HG02678 (cell line): Measurements from ENCODE around the gene MSRB3.

Source experiments
- ATAC-seq: cut with Tn5 transposase; IDR thresholded peaks from one replicate; pipeline ENCODE4 v1.9.1; 2021; ENCODE audit warnings: mild to moderate bottlenecking, moderate library complexity; ENCODE audit not compliant: unreplicated experiment

The MSRB3 gene

DNA sequence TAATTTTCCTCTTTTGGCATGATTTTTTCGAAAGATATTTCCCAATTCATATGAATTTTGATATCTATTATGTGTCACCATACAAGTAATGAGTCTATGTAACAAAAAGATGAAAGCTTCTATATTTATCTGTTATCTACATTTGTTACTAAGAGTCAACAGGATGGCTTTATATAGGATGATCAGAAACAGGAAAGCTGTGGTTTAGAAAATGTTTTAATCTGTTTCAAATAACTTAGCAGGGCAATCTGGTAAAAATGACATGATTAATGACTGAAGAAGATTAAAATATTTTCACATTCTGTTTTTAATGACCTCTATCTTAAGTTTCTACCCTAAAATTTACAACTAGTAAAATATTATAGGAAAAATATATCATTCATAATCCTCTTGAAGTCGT, 105.8 kb downstream of the MSRB3 start:
- ATAC-seq = no peak

DNA sequence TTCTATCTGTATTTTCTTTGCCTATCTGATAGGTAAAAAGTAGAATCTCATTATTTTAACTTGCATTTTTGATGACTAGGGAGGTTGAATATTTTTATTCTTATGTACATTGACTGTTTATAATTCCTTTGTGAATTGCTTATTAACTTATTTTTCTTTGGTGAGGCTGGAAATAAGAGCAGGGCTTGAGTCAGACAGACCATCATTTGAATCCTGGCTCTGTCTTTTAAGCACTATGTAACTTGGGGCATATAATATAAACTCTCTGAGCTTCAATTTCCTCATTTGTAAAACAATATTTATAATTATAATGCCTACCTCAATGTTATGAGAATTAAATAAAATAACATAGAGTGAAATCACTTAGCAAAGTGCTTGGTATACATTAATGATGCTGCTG, 108.9 kb downstream of the MSRB3 start:
- no peak for ATAC-seq

DNA sequence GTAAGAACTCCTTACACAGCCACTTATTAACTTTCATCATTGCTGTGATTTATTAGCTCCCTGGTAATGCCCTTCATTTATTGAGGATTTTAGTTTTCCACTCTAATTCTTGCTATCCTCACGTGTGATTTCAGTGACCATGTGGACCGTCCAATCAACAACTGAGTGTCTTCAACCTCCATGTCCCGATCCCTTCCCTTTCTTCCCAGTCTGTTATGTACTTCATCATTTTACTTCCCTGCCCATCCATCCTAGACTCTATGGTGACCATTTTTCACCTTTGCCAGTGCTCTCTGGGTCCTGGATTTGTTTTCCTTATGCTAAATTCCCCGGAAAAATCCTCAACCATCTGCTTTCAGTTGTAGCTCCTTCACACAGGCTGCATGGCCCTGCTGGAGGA, 111.0 kb downstream of the MSRB3 start:
- no peak for ATAC-seq

DNA sequence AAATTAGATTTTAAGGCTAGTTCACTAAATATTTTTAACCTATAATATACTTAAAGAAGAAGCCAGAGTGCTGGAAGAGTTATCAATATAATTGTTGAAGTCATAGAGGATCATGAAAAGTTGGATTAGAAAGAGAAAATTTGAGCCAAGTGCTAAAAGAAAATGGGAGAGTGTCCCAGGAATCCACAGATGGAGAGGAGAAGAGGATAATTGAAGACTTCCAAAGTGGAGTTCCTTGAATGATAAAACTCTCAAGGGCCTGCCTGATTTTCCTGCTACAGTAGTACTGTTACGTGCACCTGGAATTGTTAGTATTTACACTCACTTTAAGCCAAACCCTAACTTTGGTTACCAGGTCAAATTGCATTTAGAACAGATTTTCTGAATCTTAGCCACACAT, 113.2 kb downstream of the MSRB3 start:
- ATAC-seq = no peak

DNA sequence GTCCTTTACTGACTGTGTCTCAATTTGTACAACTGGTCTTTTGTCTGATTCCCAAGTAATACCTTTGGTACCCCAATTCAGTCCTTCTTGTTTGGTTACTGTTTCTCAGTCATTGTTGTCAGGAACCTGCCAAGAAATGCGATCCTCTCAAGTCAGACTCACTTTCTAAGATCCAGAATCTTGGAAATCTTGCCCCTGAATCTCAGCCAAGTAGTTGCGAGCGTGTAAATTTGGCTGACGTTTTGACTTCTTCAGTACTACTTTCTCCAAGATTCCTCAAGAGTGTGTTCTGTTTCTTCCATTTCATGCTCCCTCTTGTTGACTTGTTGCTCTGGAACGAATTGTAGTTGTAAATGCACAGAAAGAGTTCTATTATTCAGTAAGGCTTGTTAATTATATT, 114.0 kb downstream of the MSRB3 start:
- no peak for ATAC-seq

DNA sequence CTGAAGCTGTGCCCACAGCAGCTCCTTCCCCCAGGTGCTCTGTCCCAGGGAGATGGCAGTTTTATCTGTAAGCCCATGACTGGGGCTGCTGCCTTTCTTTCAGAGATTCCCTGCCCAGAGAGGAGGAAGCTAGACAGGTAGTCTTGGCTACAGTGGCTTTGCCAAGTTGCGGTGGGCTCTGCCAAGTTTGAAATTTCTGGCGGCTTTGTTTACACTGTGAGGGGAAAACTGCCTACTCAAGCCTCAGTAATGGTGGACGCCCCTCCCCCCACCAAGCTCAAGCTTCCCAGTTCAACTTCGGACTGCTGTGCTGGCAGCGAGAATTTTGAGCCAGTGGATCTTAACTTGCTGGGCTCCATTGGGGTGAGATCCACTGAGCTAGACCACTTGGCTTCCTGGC, 124.7 kb downstream of the MSRB3 start:
- ATAC-seq = no peak

DNA sequence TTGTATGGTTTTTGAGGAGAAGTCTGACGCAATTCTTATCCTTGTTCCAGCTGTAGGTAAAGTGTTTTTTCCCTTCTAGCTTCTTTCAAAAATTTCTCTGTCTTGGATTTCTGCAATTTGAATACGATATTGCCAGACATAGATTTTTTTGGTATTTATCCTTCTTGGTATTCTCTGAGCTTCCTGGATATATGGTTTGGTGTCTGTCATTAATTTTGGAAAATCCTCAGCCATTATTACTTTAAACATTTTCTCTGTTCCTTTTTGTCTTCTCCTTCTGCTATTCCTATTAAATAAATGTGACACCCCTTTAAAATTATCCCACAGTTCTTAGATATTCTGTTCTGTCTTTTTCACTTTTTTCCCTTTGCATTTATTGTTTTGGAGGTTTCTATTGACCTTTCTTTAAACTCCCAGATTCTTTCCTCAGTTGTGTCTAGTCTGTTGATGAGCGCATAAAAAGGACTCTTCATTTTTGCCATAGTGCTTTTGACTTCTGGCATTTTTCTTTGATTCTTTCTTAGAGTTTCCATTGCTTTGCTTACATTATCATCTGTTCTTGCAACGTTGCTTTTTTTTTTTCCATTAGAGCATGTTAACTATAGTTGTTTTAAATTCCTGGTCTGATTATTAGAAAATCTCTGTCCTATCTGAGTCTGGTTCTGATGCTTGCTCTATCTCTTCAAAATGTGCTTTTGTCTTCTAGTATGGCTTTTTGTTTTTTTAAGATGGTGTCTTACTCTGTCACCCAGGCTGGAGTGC, 129.1 kb downstream of the MSRB3 start:
- no peak for ATAC-seq

DNA sequence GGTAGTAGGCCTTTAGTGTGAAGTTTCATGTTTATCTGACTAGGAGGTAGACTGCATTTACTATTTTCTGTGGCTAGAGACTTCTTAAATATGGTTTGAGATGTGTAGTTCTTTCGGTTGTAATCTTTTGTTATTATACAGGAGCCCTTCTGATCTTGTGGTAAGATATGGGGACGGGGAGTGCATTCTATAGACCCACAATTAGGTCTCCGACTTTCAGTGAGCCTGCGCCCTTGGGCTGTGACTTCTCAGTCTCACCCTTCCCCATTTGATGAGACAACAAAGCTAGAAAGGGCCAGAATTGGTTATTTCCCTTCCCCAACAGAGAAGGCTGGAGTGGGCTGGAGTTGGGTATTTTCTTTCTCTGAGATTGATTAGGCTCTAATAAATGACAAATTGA, 130.0 kb downstream of the MSRB3 start:
- ATAC-seq = no peak

DNA sequence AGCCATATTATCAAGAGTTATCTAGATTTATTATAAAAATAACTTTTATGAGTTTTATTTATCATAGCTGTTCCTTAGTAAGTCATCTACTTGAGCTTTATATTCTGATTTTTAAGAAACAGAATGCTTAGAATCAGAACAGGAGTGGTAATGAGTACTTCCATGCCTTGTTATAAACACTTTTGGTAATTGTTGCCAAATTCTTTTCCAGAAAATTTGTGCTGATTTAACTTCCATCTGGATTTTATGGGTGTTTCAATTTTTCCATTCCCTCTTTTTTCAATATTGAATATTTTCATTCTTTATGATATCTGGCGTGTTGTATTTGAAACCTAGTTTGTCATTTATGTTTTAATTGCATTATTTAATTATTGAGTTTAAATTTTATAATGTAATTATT, 131.2 kb downstream of the MSRB3 start:
- no peak for ATAC-seq

DNA sequence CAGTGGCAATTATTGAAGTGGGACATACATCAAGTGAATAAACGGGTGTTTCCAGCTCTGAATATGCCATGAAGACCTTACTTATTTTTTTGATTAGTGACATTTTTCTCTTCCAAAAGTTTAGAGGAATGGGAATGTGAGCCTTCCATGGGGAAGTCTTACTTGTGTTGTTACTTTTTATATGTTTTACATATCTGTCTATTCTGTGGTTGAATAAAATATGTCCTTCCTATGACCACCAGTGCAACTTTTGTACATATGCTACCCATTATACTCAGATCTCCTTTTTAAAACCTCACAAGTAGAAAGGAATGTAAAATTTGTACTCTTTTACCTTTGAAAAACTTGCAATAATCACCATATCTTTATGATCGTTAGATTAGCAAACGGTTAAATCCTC, 132.7 kb downstream of the MSRB3 start:
- no peak for ATAC-seq

DNA sequence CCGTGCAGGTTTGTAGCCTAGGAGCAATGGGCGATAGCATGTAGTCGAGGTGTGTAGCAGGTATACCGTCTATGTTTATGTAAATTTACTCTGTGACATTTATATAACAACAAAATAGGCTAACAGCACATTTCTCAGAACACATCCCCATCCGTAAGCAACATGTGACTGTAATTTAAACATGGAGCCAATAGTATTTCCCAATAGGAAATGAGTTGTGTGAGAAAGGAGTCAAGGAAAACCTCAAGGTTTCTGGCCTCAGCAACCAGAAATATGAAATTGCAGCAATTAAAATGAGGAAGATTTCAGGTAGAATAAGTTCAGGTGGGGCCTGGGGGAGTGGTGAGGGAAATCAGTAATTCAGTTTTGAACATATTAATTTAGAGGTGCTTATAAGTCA, 136.0 kb downstream of the MSRB3 start:
- ATAC-seq = no peak

DNA sequence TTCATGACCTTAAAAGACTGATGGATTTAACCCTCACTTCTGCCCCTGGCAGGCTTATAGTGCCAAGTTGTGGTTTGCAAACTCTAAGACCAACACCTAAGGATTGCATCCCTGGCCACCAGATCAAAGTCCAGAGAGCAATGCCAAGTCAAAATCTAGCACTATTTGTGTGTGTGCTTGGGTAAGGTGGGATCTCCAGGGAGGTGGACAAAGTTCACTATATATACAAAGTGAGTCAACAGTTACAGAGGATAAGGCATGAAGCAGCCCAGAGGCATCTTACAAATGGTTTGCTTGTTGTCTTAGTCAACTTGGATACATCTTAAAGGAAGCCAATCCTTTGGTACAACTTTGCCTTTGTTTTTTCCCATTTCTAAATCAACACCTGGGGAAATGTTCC, 137.3 kb downstream of the MSRB3 start:
- no peak for ATAC-seq

DNA sequence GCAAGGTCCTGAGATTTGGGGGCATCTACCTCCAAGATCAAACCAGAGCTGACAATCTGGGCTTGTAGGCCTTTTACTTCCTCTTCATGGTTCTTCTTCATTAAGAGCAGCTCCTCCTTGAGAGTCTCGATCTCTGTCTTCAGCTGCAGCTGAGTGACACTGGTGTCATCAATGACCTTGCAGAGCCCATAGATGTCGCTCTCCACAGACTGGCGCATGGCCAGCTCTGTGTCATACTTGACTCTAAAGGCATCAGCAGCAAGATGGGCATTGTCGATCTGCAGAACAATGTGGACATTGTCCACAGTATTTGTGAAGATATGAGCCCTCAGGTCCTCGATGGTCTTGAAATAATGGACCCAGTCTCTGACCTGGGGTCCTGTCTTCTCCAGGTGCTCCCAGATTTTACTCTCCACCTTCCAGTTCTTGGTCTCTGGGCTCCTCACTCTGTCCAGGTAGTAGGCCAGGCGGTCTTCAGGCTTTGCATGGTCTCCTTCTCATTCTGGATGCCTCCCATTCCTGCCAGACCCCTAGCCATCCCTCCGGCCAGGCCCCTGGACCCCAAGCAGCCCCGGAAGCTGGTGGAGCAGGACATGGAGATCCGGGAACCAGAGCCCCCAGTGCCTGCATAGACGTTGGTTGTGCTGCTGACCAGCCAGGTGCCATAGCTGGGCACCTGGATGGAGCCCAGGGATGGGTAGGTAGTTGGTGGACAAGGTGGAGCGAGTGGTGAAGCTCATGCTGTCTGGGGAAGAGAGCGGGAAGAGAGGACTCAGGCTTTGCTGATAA, 141.0 kb downstream of the MSRB3 start:
- ATAC-seq = no peak

DNA sequence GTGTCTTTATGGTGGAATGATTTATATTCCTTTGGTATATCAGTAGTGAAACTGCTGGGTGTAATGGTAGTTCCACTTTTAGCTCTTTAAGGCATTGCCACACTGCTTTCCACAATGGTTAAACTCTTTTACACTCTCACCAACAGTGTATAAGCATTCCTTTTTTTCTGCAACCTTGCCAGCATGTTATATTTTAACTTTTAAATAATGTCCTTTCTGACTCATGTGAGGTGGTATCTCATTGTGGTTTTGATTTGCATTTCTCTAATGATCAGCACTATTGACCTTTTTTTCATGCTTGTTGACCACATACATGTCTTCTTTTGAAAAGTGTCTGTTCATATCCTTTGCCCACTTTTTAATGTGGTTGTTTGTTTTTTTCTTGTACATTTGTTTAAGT, 142.5 kb downstream of the MSRB3 start:
- no peak for ATAC-seq

DNA sequence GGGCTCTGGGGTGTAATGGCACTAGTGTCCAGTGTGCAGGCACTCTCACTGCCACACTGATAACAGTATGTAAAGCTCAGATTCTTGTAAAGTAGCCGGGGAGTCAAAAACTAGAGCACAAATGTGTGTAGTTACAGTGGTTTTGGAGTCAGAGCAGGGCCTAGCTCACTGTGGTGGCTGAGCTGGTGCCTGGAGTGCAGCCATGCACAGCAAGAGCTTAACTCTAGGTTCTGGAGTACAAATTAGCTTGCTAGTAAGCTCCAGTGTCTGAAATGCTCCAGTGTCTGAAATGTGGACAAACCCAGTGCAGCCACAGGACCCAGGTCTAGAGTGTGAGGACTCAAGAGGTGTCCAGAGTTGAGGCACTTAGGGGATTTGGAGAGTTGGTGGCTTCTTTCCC, 149.2 kb downstream of the MSRB3 start:
- ATAC-seq = no peak

DNA sequence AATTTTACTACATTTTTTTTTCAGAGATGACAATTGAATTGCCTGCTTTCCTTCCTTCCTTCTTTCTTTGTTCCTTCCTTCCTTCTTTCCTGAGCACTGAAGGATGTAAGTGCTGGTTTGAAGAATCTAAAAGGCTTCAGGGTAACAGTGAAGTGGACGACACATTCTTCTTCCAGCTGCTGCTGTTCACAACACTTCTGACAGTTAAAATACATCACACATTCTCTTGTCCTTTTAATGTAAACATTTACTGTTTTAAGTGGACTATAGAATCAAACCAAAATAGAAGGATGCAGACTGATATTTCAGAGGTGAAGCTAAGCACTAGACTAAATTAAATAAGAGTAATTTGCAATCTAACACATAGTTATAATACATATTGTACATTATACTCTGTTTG, 151.5 kb downstream of the MSRB3 start:
- ATAC-seq = no peak

DNA sequence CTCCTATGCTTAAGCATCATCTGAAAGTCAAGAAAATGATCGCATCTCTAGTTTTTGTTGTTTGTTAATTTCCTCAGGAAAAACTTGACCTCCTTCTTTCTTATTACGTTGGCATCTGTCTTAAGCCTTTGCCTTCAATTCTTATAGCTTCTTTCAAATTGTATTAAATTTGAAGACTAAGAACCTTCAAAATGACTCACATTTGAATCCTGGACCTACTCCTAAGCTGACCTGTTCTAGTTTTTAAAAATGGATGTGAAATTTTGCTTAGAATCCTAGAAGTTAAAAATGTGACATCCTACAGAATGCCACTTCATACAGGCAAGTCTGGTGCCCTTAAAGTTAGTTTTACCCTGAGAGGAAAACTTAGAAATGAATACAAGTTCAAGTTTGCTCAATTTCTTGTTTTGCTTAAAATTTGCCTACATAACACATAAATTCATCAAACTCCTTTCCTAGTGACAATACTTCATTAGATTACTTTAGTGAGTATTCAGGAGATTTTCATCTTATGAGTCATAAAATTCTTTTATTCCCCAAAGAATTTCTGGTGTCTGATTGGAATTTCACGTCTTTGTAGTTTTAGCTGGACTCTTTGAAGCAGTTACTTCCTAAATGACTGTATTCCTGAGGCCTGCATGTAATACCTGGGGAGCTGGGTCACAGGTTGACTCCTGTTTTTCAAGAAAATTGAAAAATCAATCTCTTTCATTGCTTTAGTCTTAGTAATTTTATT, 152.3 kb downstream of the MSRB3 start:
- ATAC-seq = no peak

DNA sequence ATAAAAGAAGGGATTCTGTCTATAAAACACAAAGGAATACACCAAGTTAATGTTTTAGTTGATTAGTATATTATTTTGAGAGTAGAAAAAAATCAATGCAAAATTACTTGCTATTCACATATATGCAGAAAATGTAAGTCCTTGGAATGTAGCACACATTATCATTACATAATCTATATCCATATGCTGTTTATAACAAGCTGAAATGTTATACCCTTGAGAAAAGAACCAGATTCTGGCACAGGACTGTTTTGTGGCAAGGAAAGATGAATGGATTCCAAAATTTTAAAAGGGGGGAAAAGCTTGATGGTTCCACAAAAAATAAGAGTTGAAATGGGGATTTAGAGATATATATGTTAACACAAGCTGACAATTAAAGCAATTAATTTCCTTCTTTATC, 153.6 kb downstream of the MSRB3 start:
- no peak for ATAC-seq

DNA sequence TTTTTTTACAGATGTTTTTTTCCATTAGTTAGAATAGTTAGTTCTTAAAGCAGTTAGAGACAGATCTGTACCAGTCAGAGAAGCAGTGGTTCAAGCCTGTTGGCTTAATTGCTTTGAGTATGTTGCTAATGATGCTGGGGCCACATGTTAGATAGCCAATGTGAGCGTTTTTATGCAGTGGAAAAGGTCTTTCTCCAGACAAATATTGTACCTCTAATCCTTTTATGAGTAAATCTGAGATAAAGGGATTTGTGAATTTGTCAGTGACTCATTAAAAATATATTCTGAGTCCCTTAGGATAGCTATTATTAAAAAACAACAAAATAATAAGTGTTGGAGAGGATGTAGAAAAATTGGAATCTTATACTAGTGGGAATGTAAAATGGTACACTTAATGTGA, 154.2 kb downstream of the MSRB3 start:
- no peak for ATAC-seq

DNA sequence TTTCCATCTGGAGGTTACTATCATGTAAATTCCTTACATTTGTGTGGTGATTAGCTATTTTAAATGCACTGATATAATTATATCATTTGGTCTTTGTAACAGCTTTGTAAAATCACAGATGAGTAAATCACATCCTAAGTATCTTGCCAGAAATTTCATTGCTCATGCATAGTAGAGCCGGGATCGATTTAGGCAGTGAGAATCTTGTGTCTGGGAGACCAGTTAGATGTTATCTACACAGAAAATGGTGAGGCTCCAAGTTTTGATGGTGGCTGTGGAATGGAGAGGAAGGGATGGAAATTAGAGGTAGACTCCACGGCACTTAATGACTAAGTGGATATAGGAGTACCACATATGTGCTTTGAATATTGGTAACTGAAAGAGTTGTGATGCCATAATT, 156.3 kb downstream of the MSRB3 start:
- ATAC-seq = no peak

DNA sequence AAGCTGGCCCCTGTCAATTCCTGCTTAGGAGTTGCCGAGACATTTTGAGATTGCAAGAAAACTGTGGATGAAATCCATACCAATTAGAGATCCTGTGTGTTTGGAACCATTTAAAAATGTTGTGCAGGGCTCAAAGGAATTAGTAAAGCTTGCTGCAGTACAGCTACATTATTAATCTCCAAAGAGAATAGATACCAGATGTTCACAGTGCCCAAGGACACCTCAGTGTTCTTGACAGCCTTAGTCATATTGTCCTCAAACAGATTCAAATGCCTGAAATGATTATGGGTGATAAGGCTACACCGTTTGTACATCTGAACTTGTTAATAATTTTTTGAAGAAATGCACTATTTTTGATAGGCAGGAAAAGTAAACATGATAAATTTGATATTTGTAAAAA, 164.6 kb downstream of the MSRB3 start:
- ATAC-seq = no peak

DNA sequence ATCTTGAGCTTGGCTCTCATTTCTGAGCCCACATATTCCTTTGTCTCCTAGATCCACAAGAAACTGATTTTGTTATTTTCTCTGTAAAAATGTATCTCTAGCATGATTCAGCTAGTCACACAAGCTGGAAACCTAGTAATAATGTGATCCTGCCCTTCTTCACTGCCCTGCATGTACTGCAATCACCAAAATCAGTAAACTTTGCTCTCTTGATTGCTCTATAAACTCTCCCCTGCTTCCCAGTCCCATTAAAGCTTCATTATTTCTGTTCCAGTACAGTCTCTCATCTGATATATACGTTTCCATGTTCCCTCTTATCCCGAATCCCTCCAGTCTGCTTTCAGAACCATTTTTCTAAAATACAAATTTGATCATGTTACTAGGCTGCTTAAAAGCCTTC, 166.5 kb downstream of the MSRB3 start:
- no peak for ATAC-seq
